Karpas-422 (cell line): Measurements from ENCODE around the gene DENND11. TPM values are rescaled to one million over a fixed set of nuclear protein-coding genes. Genes with fewer than 3 reads are reported as not detected.
"Not testable (repeated sequence)": the region's sequence is repeated elsewhere in the genome, so short reads cannot be mapped to it uniquely, and the experiment has no call there.

Experiments
- DNase-seq: peaks from one replicate; pipeline ENCODE4 v3.0.0-alpha.2; 2015
- H2AFZ ChIP-seq: fragments of 200-600 bp; sonication (generic); 2 replicates; pipeline ENCODE4 v1.6.1; 2014; ENCODE audit warnings: antibody characterized with exemption, low read length, mixed read lengths
- H3K27ac ChIP-seq: fragments of 200-600 bp; sonication (generic); 2 replicates; pipeline ENCODE4 v1.5.1; 2014; ENCODE audit warnings: mild to moderate bottlenecking, low read length, moderate library complexity
- H3K27me3 ChIP-seq: fragments of 200-600 bp; sonication (generic); 2 replicates; pipeline ENCODE4 v1.6.1; 2014; ENCODE audit warnings: low read length, mixed read lengths
- H3K36me3 ChIP-seq: fragments of 200-600 bp; sonication (generic); 2 replicates; pipeline ENCODE4 v1.6.1; 2014; ENCODE audit warnings: low read length, mixed read lengths; ENCODE audit not compliant: insufficient read depth
- H3K4me1 ChIP-seq: fragments of 200-600 bp; sonication (generic); 2 replicates; pipeline ENCODE4 v1.6.1; 2014; ENCODE audit warnings: mild to moderate bottlenecking, low read length, mixed read lengths
- H3K4me2 ChIP-seq: fragments of 200-600 bp; sonication (generic); 2 replicates; pipeline ENCODE4 v1.6.1; 2014; ENCODE audit warnings: low read length, low read depth, mild to moderate bottlenecking; ENCODE audit not compliant: poor library complexity, severe bottlenecking
- H3K4me3 ChIP-seq: fragments of 200-600 bp; sonication (generic); 2 replicates; pipeline ENCODE4 v1.5.1; 2014; ENCODE audit warnings: mild to moderate bottlenecking, antibody characterized with exemption, low read length, mixed read lengths
- H3K79me2 ChIP-seq: fragments of 200-600 bp; sonication (generic); 2 replicates; pipeline ENCODE4 v1.6.1; 2014; ENCODE audit warnings: mild to moderate bottlenecking, low read length, mixed read lengths
- H3K9ac ChIP-seq: fragments of 200-600 bp; sonication (generic); 2 replicates; pipeline ENCODE4 v1.6.0; 2014; ENCODE audit warnings: low read length
- H3K9me2 ChIP-seq: fragments of 200-600 bp; sonication (generic), shearing (Covaris generic); replicated peaks from 2 replicates; pipeline ENCODE4 v1.6.0; 2014; ENCODE audit warnings: mild to moderate bottlenecking, low read length, moderate library complexity; ENCODE audit not compliant: insufficient read depth
- H3K9me3 ChIP-seq: fragments of 300-700, 200-600 bp; sonication (generic); 2 replicates; pipeline ENCODE4 v1.6.1; 2014; ENCODE audit warnings: low read length, mixed read lengths
- H4K20me1 ChIP-seq: fragments of 200-600 bp; sonication (generic); 2 replicates; pipeline ENCODE4 v1.6.1; 2014; ENCODE audit warnings: mild to moderate bottlenecking, antibody characterized with exemption, low read length, low read depth; ENCODE audit not compliant: insufficient read depth
- total RNA-seq: library from RNA; depleted of rRNA; stranded (reverse); fragments of >200 nt; shearing (Covaris generic); gene quantifications from 2 replicates; pipeline ENCODE4 v1.2.3, GENCODE V29; 2014; ENCODE audit warnings: low replicate concordance

The DENND11 gene
- total RNA-seq, 1 experiment from 2014 or later = 17.9 TPM

DNA sequence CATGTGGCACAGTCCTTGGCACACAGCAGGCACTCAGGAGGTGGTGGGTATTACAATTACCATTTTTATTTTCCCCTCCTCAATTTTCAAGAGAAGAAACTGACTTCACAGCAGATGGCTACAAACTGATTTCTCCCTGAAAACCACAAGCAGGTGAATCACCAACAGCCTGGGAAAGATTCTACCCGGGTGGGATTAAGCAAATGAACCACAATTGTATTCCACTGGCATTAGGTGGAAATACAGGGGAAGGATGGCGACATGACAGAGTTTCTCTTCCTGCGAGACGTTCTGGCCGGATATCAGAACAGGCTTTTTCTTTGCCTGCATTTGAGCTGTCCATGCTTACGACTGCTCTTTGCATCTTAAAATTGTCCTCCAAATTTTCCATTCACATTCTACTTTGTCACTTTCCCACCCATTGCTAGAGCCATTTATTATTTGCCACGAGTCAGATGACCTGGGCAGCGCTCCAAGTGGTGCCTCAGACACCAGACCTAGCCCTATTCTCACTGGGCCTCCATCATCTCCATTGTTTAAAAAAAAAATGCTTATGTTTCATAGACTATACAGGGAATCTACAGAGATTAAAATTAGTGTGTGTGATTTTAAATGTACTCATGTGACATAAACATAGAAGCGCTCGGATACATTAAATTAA is 4.6 kb downstream of the DENND11 start:
- no peaks in the 10 kb centered on the region for H3K79me2 ChIP-seq
- DNase-seq = no peak
- H4K20me1 ChIP-seq = peaks cover 16% of the 10 kb centered on the region; the same call in 1 of the 2 replicates
- H3K4me3 ChIP-seq = no peak overlapping the region
- no peaks in the 10 kb centered on the region for H3K36me3 ChIP-seq
- no peak overlapping the region for H3K27ac ChIP-seq
- no peaks in the 10 kb centered on the region for H3K27me3 ChIP-seq
- no peak overlapping the region for H3K4me2 ChIP-seq
- no peak overlapping the region for H3K9ac ChIP-seq
- H3K9me3 ChIP-seq = no peaks in the 10 kb centered on the region
- H3K9me2 ChIP-seq = no peaks in the 10 kb centered on the region
- no peak overlapping the region for H2AFZ ChIP-seq
- H3K4me1 ChIP-seq = peaks cover 15% of the 10 kb centered on the region

DNA sequence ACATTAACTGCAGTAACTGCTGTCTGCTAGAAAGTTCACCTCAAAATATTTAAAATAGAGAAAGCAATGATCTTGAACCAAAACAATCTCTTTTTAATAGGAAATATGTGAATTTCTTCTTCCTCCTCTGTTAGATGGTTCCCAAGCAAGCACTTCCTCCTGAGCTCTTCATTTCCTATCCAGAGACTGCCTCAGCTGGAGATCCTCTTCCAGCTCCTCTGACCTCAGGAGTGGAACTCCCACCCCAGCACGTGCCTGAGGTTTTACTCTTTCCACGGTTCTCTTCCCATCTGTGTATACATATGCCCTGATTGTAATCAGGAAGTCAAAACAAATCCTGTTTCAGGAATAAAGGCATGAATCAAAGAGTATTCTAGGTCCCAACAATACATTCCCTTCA is 5.6 kb downstream of the DENND11 start:
- no peaks in the 10 kb centered on the region for H3K27me3 ChIP-seq
- no peak for DNase-seq
- H3K79me2 ChIP-seq = no peaks in the 10 kb centered on the region
- no peaks in the 10 kb centered on the region for H3K9me2 ChIP-seq
- peaks cover 13% of the 10 kb centered on the region for H3K4me1 ChIP-seq
- no peak overlapping the region for H3K4me3 ChIP-seq
- H3K27ac ChIP-seq = no peak overlapping the region
- no peaks in the 10 kb centered on the region for H3K36me3 ChIP-seq
- H4K20me1 ChIP-seq = peaks cover 16% of the 10 kb centered on the region; the same call in 1 of the 2 replicates
- H3K9ac ChIP-seq = no peak overlapping the region
- no peak overlapping the region for H3K4me2 ChIP-seq
- no peaks in the 10 kb centered on the region for H3K9me3 ChIP-seq
- no peak overlapping the region for H2AFZ ChIP-seq

- no peak overlapping the region for H3K27ac ChIP-seq
- H3K27me3 ChIP-seq = no peaks in the 10 kb centered on the region
- H3K4me2 ChIP-seq = no peak overlapping the region
- no peaks in the 10 kb centered on the region for H3K36me3 ChIP-seq
- H3K9me2 ChIP-seq = no peaks in the 10 kb centered on the region
- peaks cover 20% of the 10 kb centered on the region for H4K20me1 ChIP-seq
- H3K9ac ChIP-seq = no peak overlapping the region
- H3K4me3 ChIP-seq = no peak overlapping the region
- no peaks in the 10 kb centered on the region for H3K79me2 ChIP-seq
- H2AFZ ChIP-seq = no peak overlapping the region
- H3K4me1 ChIP-seq = peaks cover 10% of the 10 kb centered on the region
- DNase-seq = no peak
- no peaks in the 10 kb centered on the region for H3K9me3 ChIP-seq
Measured at GRCh38 chr7:141695803-141696289, 6.1 kb downstream of the DENND11 start.

GRCh38 chr7:141693082-141693481 is 8.9 kb downstream of the DENND11 start:
- no peak overlapping the region for H3K4me2 ChIP-seq
- no peaks in the 10 kb centered on the region for H3K79me2 ChIP-seq
- no peaks in the 10 kb centered on the region for H3K4me1 ChIP-seq
- H3K4me3 ChIP-seq = no peak overlapping the region
- DNase-seq = no peak
- H3K27ac ChIP-seq = no peak overlapping the region
- no peaks in the 10 kb centered on the region for H3K9me2 ChIP-seq
- H3K27me3 ChIP-seq = no peaks in the 10 kb centered on the region
- H4K20me1 ChIP-seq = peaks cover 26% of the 10 kb centered on the region
- H3K36me3 ChIP-seq = no peaks in the 10 kb centered on the region
- H3K9me3 ChIP-seq = no peaks in the 10 kb centered on the region
- H3K9ac ChIP-seq = no peak overlapping the region
- no peak overlapping the region for H2AFZ ChIP-seq

- Histone ChIP-seq H3K79me2 (no peaks in the 10 kb centered on the region), H3K9me2 (no peaks in the 10 kb centered on the region), H3K4me1 (no peaks in the 10 kb centered on the region), H3K27ac (no peak overlapping the region), H3K4me2 (no peak overlapping the region), H4K20me1 (peaks cover 20% of the 10 kb centered on the region), H3K9me3 (no peaks in the 10 kb centered on the region), H3K27me3 (no peaks in the 10 kb centered on the region), H2AFZ (no peak overlapping the region), H3K9ac (no peak overlapping the region), H3K36me3 (no peaks in the 10 kb centered on the region), H3K4me3 (no peak overlapping the region)
- no peak for DNase-seq
Measured at GRCh38 chr7:141691961-141692360, 10.0 kb downstream of the DENND11 start.

DNA sequence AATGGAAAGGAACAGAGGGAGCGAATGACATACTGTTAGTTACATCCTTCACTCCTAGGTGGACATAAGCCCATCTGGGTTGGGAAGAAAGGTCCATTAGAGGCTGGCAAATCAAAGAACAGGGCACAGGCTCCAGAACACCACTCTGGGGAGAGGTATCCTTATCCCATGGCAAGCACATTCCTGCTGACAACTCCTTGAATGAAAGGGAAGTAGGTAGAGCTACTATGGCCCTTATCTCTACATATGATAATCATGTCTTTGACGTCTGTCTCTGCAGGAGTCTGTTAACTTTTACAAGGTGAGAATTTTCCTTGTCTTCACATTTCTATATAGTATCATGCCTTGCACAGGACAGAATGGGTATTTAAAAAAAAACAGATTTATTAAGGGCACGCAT is 10.4 kb downstream of the DENND11 start:
- no peak for DNase-seq
- Histone ChIP-seq H3K36me3 (no peaks in the 10 kb centered on the region), H3K4me1 (no peaks in the 10 kb centered on the region), H3K27me3 (no peaks in the 10 kb centered on the region), H4K20me1 (peaks cover 20% of the 10 kb centered on the region), H3K4me3 (no peak overlapping the region), H2AFZ (no peak overlapping the region), H3K27ac (no peak overlapping the region), H3K9ac (no peak overlapping the region), H3K4me2 (no peak overlapping the region), H3K9me3 (no peaks in the 10 kb centered on the region), H3K9me2 (no peaks in the 10 kb centered on the region), H3K79me2 (no peaks in the 10 kb centered on the region)

DNA sequence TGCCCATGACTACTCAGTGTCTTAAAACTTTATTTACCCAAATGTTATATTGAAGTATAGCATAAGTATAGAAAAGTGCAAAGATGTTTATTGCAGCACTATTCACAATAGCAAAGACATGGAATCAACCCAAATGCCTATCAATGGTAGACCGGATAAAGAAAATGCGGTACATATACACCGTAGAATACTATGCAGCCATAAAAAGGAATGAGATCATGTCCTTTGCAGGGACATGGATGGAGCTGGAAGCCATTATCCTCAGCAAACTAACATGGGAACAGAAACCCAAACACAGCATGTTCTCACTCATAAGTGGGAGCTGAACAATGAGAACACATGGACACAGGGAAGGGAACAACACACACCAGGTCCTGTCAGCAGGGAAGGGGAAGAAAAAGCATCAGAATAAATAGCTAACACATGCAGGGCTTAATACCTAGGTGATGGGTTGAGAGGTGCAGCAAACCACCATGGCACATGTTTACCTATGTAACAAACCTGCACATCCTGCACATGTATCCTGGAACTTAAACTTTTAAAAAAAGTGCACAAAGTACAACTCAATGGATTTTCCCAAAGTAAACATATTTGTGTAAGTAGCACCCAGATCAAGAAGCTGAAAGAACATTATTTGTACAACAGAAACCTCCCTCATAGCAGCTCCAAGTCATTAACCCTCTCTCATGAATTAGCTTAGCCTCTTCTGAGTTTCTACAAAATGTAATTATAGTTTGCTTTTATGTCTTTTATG is 12.7 kb downstream of the DENND11 start:
- H3K9ac ChIP-seq, DNase-seq, H3K36me3 ChIP-seq, H3K9me3 ChIP-seq, H2AFZ ChIP-seq, H3K4me3 ChIP-seq, H3K4me2 ChIP-seq, H3K79me2 ChIP-seq, H3K9me2 ChIP-seq, H3K4me1 ChIP-seq, H3K27me3 ChIP-seq, H3K27ac ChIP-seq: not testable (repeated sequence)
- peaks cover 16% of the 10 kb centered on the region for H4K20me1 ChIP-seq

- Histone ChIP-seq H3K9ac (no peak overlapping the region), H3K9me2 (no peaks in the 10 kb centered on the region), H3K27me3 (no peaks in the 10 kb centered on the region), H3K4me2 (no peak overlapping the region), H3K27ac (no peak overlapping the region), H3K79me2 (no peaks in the 10 kb centered on the region), H4K20me1 (peaks cover 13% of the 10 kb centered on the region; the same call in 1 of the 2 replicates), H3K9me3 (no peaks in the 10 kb centered on the region), H3K4me1 (no peaks in the 10 kb centered on the region), H2AFZ (no peak overlapping the region), H3K36me3 (no peaks in the 10 kb centered on the region), H3K4me3 (no peak overlapping the region)
- no peak for DNase-seq
Measured at GRCh38 chr7:141688043-141688442, 13.9 kb downstream of the DENND11 start.
